HepG2 (cell line): ENCODE results near the gene AMIGO1. TPM values are rescaled to one million over a fixed set of nuclear protein-coding genes. Genes with fewer than 3 reads are reported as not detected.
A peak's percentile ranks its signal among the peaks of the same experiment; 100 is the strongest.

Experiments used
- ATAC-seq: fragments of 200-7000 bp; cut with Tn5 transposase; 3 replicates; pipeline ENCODE4 v1.9.1; 2020; ENCODE audit warnings: mild to moderate bottlenecking, moderate library complexity
- BruUV-seq: library from RNA; stranded (reverse); fragments of 400-500 nt; replicated peaks from 2 replicates; lab custom pipeline; 2021; lab: Mats Ljungman, UMichigan
- CTCF ChIA-PET: fragments of 300-600 bp; formaldehyde crosslinking; extraction: SDS; loops from one replicate; lab custom pipeline; 2021; ENCODE audit warnings: low total read pairs, inconsistent platforms, low intra/inter-chr PET ratio; lab: Yijun Ruan, JAX
- POLR2A ChIA-PET: fragments of 350-600 bp; sonication (Branson Sonifier 250); formaldehyde crosslinking; loops from one replicate; lab custom pipeline; 2020; ENCODE audit warnings: antibody characterized with exemption, inconsistent platforms; lab: Yijun Ruan, JAX
- DNase-seq: peaks from one replicate; pipeline ENCODE4 v3.0.0-alpha.2; 2015; ENCODE audit warnings: low spot score
- FAIRE-seq: peaks from 3 replicates; lab custom pipeline; 2011; peaks lifted over from hg19 to GRCh38; lab: Jason Lieb, UNC
- H2AFZ ChIP-seq: one replicate; pipeline ENCODE4 v1.6.1; 2011; ENCODE audit warnings: low read length, inconsistent platforms
- H3K27ac ChIP-seq: fragments of 300-600 bp; 3 replicates; pipeline ENCODE4 v1.8.0; 2011; ENCODE audit warnings: mixed run types, mild to moderate bottlenecking, mixed read lengths, low read length, inconsistent platforms; ENCODE audit not compliant: insufficient read depth; ENCODE audit errors: extremely low read length
- H3K27me3 ChIP-seq, 2 experiments: fragments of 200-600 bp in 1 of 2; 2 replicates in 1 of 2; 3 replicates in 1 of 2; pipeline versions ENCODE4 v1.6.0 to v1.8.0; 2011; ENCODE audit warnings: low read length in 2 of 2, mild to moderate bottlenecking in 2 of 2, moderate library complexity in 2 of 2, inconsistent platforms in 1 of 2; ENCODE audit not compliant: insufficient read depth in 2 of 2, control insufficient read depth in 1 of 2
- H3K36me3 ChIP-seq, 2 experiments: fragments of 200-600 bp in 1 of 2; replicated peaks in 1 of 2; 2 replicates in 1 of 2; 3 replicates in 1 of 2; pipeline versions ENCODE4 v1.5.1 to v1.8.0; 2011; ENCODE audit warnings: low read length in 2 of 2, inconsistent platforms in 1 of 2; ENCODE audit not compliant: insufficient read depth in 2 of 2, control insufficient read depth in 1 of 2
- H3K4me1 ChIP-seq: 2 replicates; pipeline ENCODE4 v1.5.1; 2012; ENCODE audit warnings: low read length, inconsistent platforms; ENCODE audit not compliant: insufficient read depth
- H3K4me2 ChIP-seq: 2 replicates; pipeline ENCODE4 v1.6.0; 2011; ENCODE audit warnings: low read depth, low read length, inconsistent platforms
- H3K4me3 ChIP-seq, 3 experiments: fragments of 200-600 bp in 1 of 3; sonication (generic), shearing (Covaris generic) in 1 of 3; replicated peaks in 1 of 3; 2 replicates each; pipeline ENCODE4 v1.5.1; 2011 to 2016; ENCODE audit warnings: low read length in 3 of 3, inconsistent platforms in 2 of 3, low read depth in 2 of 3, mild to moderate bottlenecking in 2 of 3, control low read depth in 1 of 3, mixed read lengths in 1 of 3; ENCODE audit not compliant: insufficient read depth in 1 of 3
- H3K79me2 ChIP-seq: one replicate; pipeline ENCODE4 v1.6.1; 2011; ENCODE audit warnings: low read length, inconsistent platforms; ENCODE audit not compliant: insufficient read depth
- H3K9ac ChIP-seq: 2 replicates; pipeline ENCODE4 v1.6.0; 2011; ENCODE audit warnings: mild to moderate bottlenecking, low read depth, low read length, inconsistent platforms; ENCODE audit not compliant: insufficient read depth
- H3K9me3 ChIP-seq: 2 replicates; pipeline ENCODE4 v1.5.1; 2012; ENCODE audit warnings: mild to moderate bottlenecking, low read length
- H4K20me1 ChIP-seq: 2 replicates; pipeline ENCODE4 v1.6.0; 2011; ENCODE audit warnings: inconsistent platforms, mild to moderate bottlenecking, low read length, moderate library complexity; ENCODE audit not compliant: insufficient read depth
- AKAP8 ChIP-seq: sonication (generic); formaldehyde crosslinking; IDR thresholded peaks from 2 replicates; pipeline ENCODE4 v1.5.1; 2020; ENCODE audit warnings: mild to moderate bottlenecking, missing genetic modification reagents
- BATF2 ChIP-seq: sonication (generic); formaldehyde crosslinking; IDR thresholded peaks from 2 replicates; pipeline ENCODE4 v1.8.0; 2022; ENCODE audit warnings: mild to moderate bottlenecking, missing genetic modification reagents, moderate library complexity
- DNMT3B ChIP-seq: conservative IDR thresholded peaks from 2 replicates; pipeline ENCODE4 v1.6.1; 2016; ENCODE audit warnings: missing biosample characterization, control low read depth
- KDM4B ChIP-seq: sonication (generic); formaldehyde crosslinking; IDR thresholded peaks from 2 replicates; pipeline ENCODE4 v1.4.0; 2020; ENCODE audit warnings: missing genetic modification reagents
- MAFK ChIP-seq, 2 experiments: IDR thresholded peaks in 1 of 2; conservative IDR thresholded peaks in 1 of 2; 2 replicates each; pipeline ENCODE4 v1.6.1; 2011; ENCODE audit warnings: improper control_type of control experiment in 2 of 2, low read length in 2 of 2
- NONO ChIP-seq, 2 experiments: fragments of 450-650 bp in 1 of 2; sonication (generic) in 1 of 2; formaldehyde crosslinking in 1 of 2; IDR thresholded peaks in 1 of 2; conservative IDR thresholded peaks in 1 of 2; 2 replicates each; pipeline versions ENCODE4 v1.6.1 to v1.8.0; 2017 to 2022; ENCODE audit warnings: mild to moderate bottlenecking in 1 of 2, missing genetic modification reagents in 1 of 2, moderate library complexity in 1 of 2
- RELA ChIP-seq: sonication (generic); formaldehyde crosslinking; IDR thresholded peaks from 2 replicates; pipeline ENCODE4 v1.4.0; 2020; ENCODE audit warnings: missing genetic modification reagents
- RFX5 ChIP-seq: IDR thresholded peaks from 2 replicates; pipeline ENCODE4 v1.6.1; 2011; ENCODE audit warnings: low read depth, low read length, improper control_type of control experiment
- TOE1 ChIP-seq: sonication (generic); formaldehyde crosslinking; IDR thresholded peaks from 2 replicates; pipeline ENCODE4 v1.4.0; 2020; ENCODE audit warnings: mild to moderate bottlenecking, missing genetic modification reagents
- TOPORS ChIP-seq: sonication (generic); formaldehyde crosslinking; IDR thresholded peaks from 2 replicates; pipeline ENCODE4 v1.8.0; 2023; ENCODE audit warnings: mild to moderate bottlenecking, missing genetic modification reagents
- TRAFD1 ChIP-seq: sonication (generic); formaldehyde crosslinking; IDR thresholded peaks from 2 replicates; pipeline ENCODE4 v1.5.1; 2020; ENCODE audit warnings: missing genetic modification reagents, mild to moderate bottlenecking, borderline replicate concordance
- ZKSCAN5 ChIP-seq: sonication (generic); formaldehyde crosslinking; IDR thresholded peaks from 2 replicates; pipeline ENCODE4 v1.5.1; 2020; ENCODE audit warnings: mild to moderate bottlenecking, missing genetic modification reagents
- ZNF367 ChIP-seq: sonication (generic); formaldehyde crosslinking; IDR thresholded peaks from 2 replicates; pipeline ENCODE4 v1.4.0; 2020; ENCODE audit warnings: missing genetic modification reagents, borderline replicate concordance
- ZNF550 ChIP-seq: sonication (generic); formaldehyde crosslinking; IDR thresholded peaks from 2 replicates; pipeline ENCODE4 v1.4.0; 2020; ENCODE audit warnings: mild to moderate bottlenecking, missing genetic modification reagents, borderline replicate concordance
- ZNF619 ChIP-seq: sonication (generic); formaldehyde crosslinking; IDR thresholded peaks from 2 replicates; pipeline ENCODE4 v1.4.0; 2020; ENCODE audit warnings: mild to moderate bottlenecking, missing genetic modification reagents
- ZNF678 ChIP-seq: sonication (generic); formaldehyde crosslinking; IDR thresholded peaks from 2 replicates; pipeline ENCODE4 v1.4.0; 2020; ENCODE audit warnings: mild to moderate bottlenecking, missing genetic modification reagents
- WGBS: methylation state at CpG from one replicate; pipeline ENCODE4 v1.1.6; 2017; ENCODE audit warnings: low lambda C conversion rate; 5-methylcytosine and 5-hydroxymethylcytosine counted together
- in situ Hi-C: cut with HindIII; loops from 2 replicates; pipeline ENCODE4 v1.10.0; 2017; ENCODE audit warnings: low pct_unique_long_range_greater_than_20kb; ENCODE audit not compliant: extremely low pct_ligation_motif_present
- intact Hi-C: fragments of 100-400 bp; cut with micrococcal nuclease; formaldehyde crosslinking; loops from one replicate; pipeline ENCODE4 v1.10.0; 2022; ENCODE audit not compliant: unreplicated experiment
- polyA plus RNA-seq, 8 experiments: library from polyadenylated mRNA; depleted of rRNA in 3 of 8; stranded (reverse) in 7 of 8; unstranded in 1 of 8; fragments of >200 nt; fragmentation: Illumina TruSeq in 4 of 8; extraction: Trizol in 4 of 8; gene quantifications; 2 replicates each; pipeline versions ENCODE4 v1.2.1 to v1.2.3, GENCODE V29; 2011 to 2016; ENCODE audit warnings: low read depth in 4 of 8, missing spikeins in 1 of 8, mixed read lengths in 1 of 8; ENCODE audit not compliant: insufficient read depth in 1 of 8
- total RNA-seq, 5 experiments: library from RNA; depleted of rRNA; stranded (reverse); fragments of >200 nt; fragmentation: Illumina TruSeq; extraction: Trizol; gene quantifications; 2 replicates each; pipeline ENCODE4 v1.2.3, GENCODE V29; 2016; ENCODE audit warnings: low read depth in 1 of 5
- TF ChIP-seq, protein P1 (sequence below): sonication (generic); formaldehyde crosslinking; IDR thresholded peaks from 2 replicates; pipeline ENCODE4 v1.4.0; 2020; ENCODE audit warnings: missing genetic modification reagents, borderline replicate concordance

Gene AMIGO1
- total and polyA plus RNA-seq, 2 of the 13 experiments (the other 11 are each of a cell fraction or from before 2014, with no cell fraction given), result 0.40 to 1.3 TPM

GRCh38 chr1:109485001-109485400, 24.5 kb downstream of the AMIGO1 start:
- Histone ChIP-seq H3K9ac (no peak overlapping the region), H3K4me1 (peaks cover 19% of the 10 kb centered on the region)

GRCh38 chr1:109484519-109484975, 25.0 kb downstream of the AMIGO1 start:
- WGBS, result 68% methylated on average over 15 of the region's 15 CpGs
- DNase-seq (no peak), ATAC-seq (no peak), FAIRE-seq (no peak)
- no peaks in the 10 kb centered on the region for H4K20me1 ChIP-seq
- H3K27ac ChIP-seq, result no peak overlapping the region
- H3K9me3 ChIP-seq, result no peaks in the 10 kb centered on the region
- ChIA-PET CTCF (no interaction called here), POLR2A (interaction anchor here (1.3 to 1.9 kb wide), 5 partner anchors 9 to 58 kb away, joined by 3 to 10 read pairs (median 6); partner anchors contain the start of genes AMIGO1, CYB561D1 and PSMA5)
- peak overlapping the region; percentile 91 for H3K4me2 ChIP-seq
- peak overlapping the region; percentile 71 to 92 (median 78) for H3K4me3 ChIP-seq
- peaks cover 19% of the 10 kb centered on the region for H3K4me1 ChIP-seq
- H3K79me2 ChIP-seq, result no peaks in the 10 kb centered on the region
- peaks cover 0 to 17% of the 10 kb centered on the region in 2 experiments; a peak in 4 of 5 replicates for H3K27me3 ChIP-seq
- intact Hi-C loops, result no loop called here
- peak overlapping the region; percentile 91 for H3K9ac ChIP-seq
- in situ Hi-C loops, result loop anchor here (5.0 kb wide), 1 partner anchor 57 kb away; the partner anchor contains the start of gene PSMA5
- H3K36me3 ChIP-seq, result no peaks in the 10 kb centered on the region; a peak in 2 of 5 replicates
- peak overlapping the region; percentile 52 for H2AFZ ChIP-seq
- BruUV-seq, result TSS peak; percentile 69
- TF ChIP-seq BATF2 (CRISPR knock-in tag) (no peak), RELA (CRISPR knock-in tag) (no peak), ZNF619 (CRISPR knock-in tag) (no peak), ZNF678 (0 out of 2 replicates have a peak, but pooled peaks have one; percentile 38), ZKSCAN5 (no peak), TRAFD1 (CRISPR knock-in tag) (no peak), ZNF550 (CRISPR knock-in tag) (peak; percentile 38; the same call in 1 of the 2 replicates), DNMT3B (CRISPR knock-in tag) (no peak), TOPORS (no peak)
- TF ChIP-seq, protein P1, sequence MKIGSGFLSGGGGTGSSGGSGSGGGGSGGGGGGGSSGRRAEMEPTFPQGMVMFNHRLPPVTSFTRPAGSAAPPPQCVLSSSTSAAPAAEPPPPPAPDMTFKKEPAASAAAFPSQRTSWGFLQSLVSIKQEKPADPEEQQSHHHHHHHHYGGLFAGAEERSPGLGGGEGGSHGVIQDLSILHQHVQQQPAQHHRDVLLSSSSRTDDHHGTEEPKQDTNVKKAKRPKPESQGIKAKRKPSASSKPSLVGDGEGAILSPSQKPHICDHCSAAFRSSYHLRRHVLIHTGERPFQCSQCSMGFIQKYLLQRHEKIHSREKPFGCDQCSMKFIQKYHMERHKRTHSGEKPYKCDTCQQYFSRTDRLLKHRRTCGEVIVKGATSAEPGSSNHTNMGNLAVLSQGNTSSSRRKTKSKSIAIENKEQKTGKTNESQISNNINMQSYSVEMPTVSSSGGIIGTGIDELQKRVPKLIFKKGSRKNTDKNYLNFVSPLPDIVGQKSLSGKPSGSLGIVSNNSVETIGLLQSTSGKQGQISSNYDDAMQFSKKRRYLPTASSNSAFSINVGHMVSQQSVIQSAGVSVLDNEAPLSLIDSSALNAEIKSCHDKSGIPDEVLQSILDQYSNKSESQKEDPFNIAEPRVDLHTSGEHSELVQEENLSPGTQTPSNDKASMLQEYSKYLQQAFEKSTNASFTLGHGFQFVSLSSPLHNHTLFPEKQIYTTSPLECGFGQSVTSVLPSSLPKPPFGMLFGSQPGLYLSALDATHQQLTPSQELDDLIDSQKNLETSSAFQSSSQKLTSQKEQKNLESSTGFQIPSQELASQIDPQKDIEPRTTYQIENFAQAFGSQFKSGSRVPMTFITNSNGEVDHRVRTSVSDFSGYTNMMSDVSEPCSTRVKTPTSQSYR (CRISPR knock-in tag), result no peak

More at GRCh38 chr1:109485001-109485400, 24.5 kb downstream of the AMIGO1 start:
- Histone ChIP-seq H3K4me2 (peak overlapping the region; percentile 91), H3K79me2 (no peaks in the 10 kb centered on the region), H3K36me3 (no peaks in the 10 kb centered on the region; a peak in 2 of 5 replicates), H3K9me3 (no peaks in the 10 kb centered on the region), H3K27ac (no peak overlapping the region), H3K4me3 (peak overlapping the region in 1 of 3 experiments; percentile 92; a peak in 2 of 6 replicates)
- WGBS, result 59% methylated on average over 3 of the region's 3 CpGs
- in situ Hi-C loops, result no loop called here
- POLR2A ChIA-PET, result no interaction called here
- DNase-seq, result no peak
- TF ChIP-seq ZNF367 (CRISPR knock-in tag) (no peak), MAFK (conservative IDR thresholded peaks at IDR 0.05 in 1 of 2, IDR thresholded peaks at IDR 0.05 in 1 of 2; ENCODE audit: low read length in 2 of 2) (no peak), KDM4B (no peak), NONO (IDR thresholded peaks at IDR 0.05) (no peak), NONO (CRISPR knock-in tag; conservative IDR thresholded peaks at IDR 0.05) (no peak), RFX5 (no peak), AKAP8 (no peak), TOE1 (no peak)
- TF ChIP-seq, all 625 proteins: peak for 0
- peaks cover 0 to 13% of the 10 kb centered on the region in 2 experiments; a peak in 3 of 5 replicates for H3K27me3 ChIP-seq
- ATAC-seq, result no peak
- no peaks in the 10 kb centered on the region for H4K20me1 ChIP-seq
- CTCF ChIA-PET, result no interaction called here
- no peak for FAIRE-seq
- intact Hi-C loops, result no loop called here
- no TSS peak for BruUV-seq
- no peak overlapping the region for H2AFZ ChIP-seq
